H1 (cell line): ENCODE measurements around the gene PLA2G4F. TPM values are rescaled to one million over a fixed set of nuclear protein-coding genes. Genes with fewer than 3 reads are reported as not detected.

Source experiments
- CTCF ChIA-PET: fragments of 300-600 bp; sonication (Branson Sonifier 250); formaldehyde crosslinking; loops from one replicate; lab custom pipeline; 2021; ENCODE audit not compliant: partially characterized antibody; lab: Charles Lee
- POLR2A ChIA-PET: fragments of 300-600 bp; sonication (Branson Sonifier 250); formaldehyde crosslinking; loops from one replicate; lab custom pipeline; 2021; ENCODE audit warnings: inconsistent platforms; ENCODE audit not compliant: partially characterized antibody; lab: Charles Lee
- DNase-seq, 2 experiments: peaks; one replicate each; pipeline versions ENCODE4 v3.0.0 to v3.0.0-alpha.2; 2010 to 2022; ENCODE audit warnings: low spot score in 2 of 2, low read depth in 1 of 2, mixed read lengths in 1 of 2
- FAIRE-seq: peaks from 2 replicates; lab custom pipeline; 2011; peaks lifted over from hg19 to GRCh38; lab: Jason Lieb, UNC
- H2AFZ ChIP-seq: 2 replicates; pipeline ENCODE4 v1.8.1; 2012; ENCODE audit warnings: low read length, inconsistent platforms
- H2AK5ac ChIP-seq: 2 replicates; pipeline ENCODE4 v1.6.1; 2013; ENCODE audit warnings: low read depth, low read length
- H2BK120ac ChIP-seq: replicated peaks from 2 replicates; pipeline ENCODE3; 2013; ENCODE audit warnings: low read depth, low read length, inconsistent platforms
- H2BK12ac ChIP-seq: 2 replicates; pipeline ENCODE4 v1.6.1; 2013; ENCODE audit warnings: low read depth, low read length
- H2BK15ac ChIP-seq: 2 replicates; pipeline ENCODE4 v1.6.1; 2013; ENCODE audit warnings: low read length
- H2BK20ac ChIP-seq: 2 replicates; pipeline ENCODE4 v1.6.1; 2013; ENCODE audit warnings: low read length
- H2BK5ac ChIP-seq: 2 replicates; pipeline ENCODE4 v1.6.1; 2013; ENCODE audit warnings: low read depth, low read length
- H3K14ac ChIP-seq: 2 replicates; pipeline ENCODE4 v1.6.1; 2013; ENCODE audit warnings: inconsistent platforms; ENCODE audit not compliant: insufficient read length
- H3K18ac ChIP-seq: 2 replicates; pipeline ENCODE4 v1.6.1; 2013; ENCODE audit warnings: low read length; ENCODE audit errors: extremely low read depth
- H3K23ac ChIP-seq: 2 replicates; pipeline ENCODE4 v1.6.1; 2013; ENCODE audit warnings: inconsistent platforms; ENCODE audit not compliant: insufficient read length
- H3K23me2 ChIP-seq: 2 replicates; pipeline ENCODE4 v1.6.1; 2013; ENCODE audit warnings: low read depth, low read length
- H3K27ac ChIP-seq: 2 replicates; pipeline ENCODE4 v1.6.1; 2011; ENCODE audit warnings: low read depth, low read length, inconsistent platforms
- H3K27me3 ChIP-seq, 4 experiments: replicated peaks in 1 of 4; 1 replicate in 1 of 4; 2 replicates in 3 of 4; pipeline versions ENCODE4 v1.6.1 to v1.8.1; 2011 to 2013; ENCODE audit warnings: low read length in 3 of 4, mild to moderate bottlenecking in 3 of 4, inconsistent platforms in 2 of 4, mixed read lengths in 2 of 4, moderate library complexity in 1 of 4; ENCODE audit not compliant: control insufficient read depth in 3 of 4, insufficient read depth in 3 of 4; ENCODE audit errors: extremely low read depth in 1 of 4
- H3K36me3 ChIP-seq, 4 experiments: 2 replicates each; pipeline versions ENCODE4 v1.6.1 to v1.8.1; 2011 to 2013; ENCODE audit warnings: mild to moderate bottlenecking in 4 of 4, low read length in 3 of 4, moderate library complexity in 2 of 4, control low read depth in 1 of 4, inconsistent platforms in 1 of 4; ENCODE audit not compliant: insufficient read depth in 4 of 4, control insufficient read depth in 2 of 4
- H3K4ac ChIP-seq: replicated peaks from 2 replicates; pipeline ENCODE3; 2013; ENCODE audit warnings: low read length, low read depth, mixed read lengths, inconsistent platforms; ENCODE audit not compliant: insufficient read length
- H3K4me1 ChIP-seq, 4 experiments: replicated peaks in 1 of 4; 1 replicate in 1 of 4; 2 replicates in 3 of 4; pipeline versions ENCODE4 v1.6.1 to v1.8.1; 2011 to 2013; ENCODE audit warnings: low read length in 3 of 4, inconsistent platforms in 2 of 4, mixed read lengths in 1 of 4; ENCODE audit not compliant: insufficient read depth in 4 of 4, control insufficient read depth in 3 of 4
- H3K4me2 ChIP-seq, 2 experiments: 2 replicates each; pipeline versions ENCODE4 v1.6.1 to v1.8.1; 2011 to 2013; ENCODE audit warnings: low read depth in 2 of 2, low read length in 2 of 2, control low read depth in 1 of 2, inconsistent platforms in 1 of 2, mild to moderate bottlenecking in 1 of 2; ENCODE audit not compliant: insufficient read depth in 1 of 2
- H3K4me3 ChIP-seq, 4 experiments: fragments of 200-600, 300-600 bp in 1 of 4; sonication (generic), shearing (Covaris generic), sonication (Bioruptor Twin) in 1 of 4; 2 replicates each; pipeline versions ENCODE4 v1.5.1 to v1.8.1; 2011 to 2016; ENCODE audit warnings: low read length in 4 of 4, low read depth in 3 of 4, control low read depth in 2 of 4, inconsistent platforms in 2 of 4, mild to moderate bottlenecking in 2 of 4, mixed read lengths in 1 of 4, moderate library complexity in 1 of 4; ENCODE audit not compliant: insufficient read depth in 2 of 4; ENCODE audit errors: extremely low read depth in 1 of 4
- H3K56ac ChIP-seq: replicated peaks from 2 replicates; pipeline ENCODE3; 2013; ENCODE audit warnings: low read depth, mild to moderate bottlenecking, mixed read lengths, low read length, inconsistent platforms; ENCODE audit not compliant: insufficient read length
- H3K79me1 ChIP-seq: 2 replicates; pipeline ENCODE4 v1.6.1; 2013; ENCODE audit warnings: low read depth, low read length, control low read depth
- H3K79me2 ChIP-seq, 2 experiments: 2 replicates each; pipeline versions ENCODE4 v1.6.1 to v1.8.1; 2012 to 2013; ENCODE audit warnings: low read length in 2 of 2, mild to moderate bottlenecking in 2 of 2, inconsistent platforms in 1 of 2; ENCODE audit not compliant: insufficient read depth in 2 of 2, control insufficient read depth in 1 of 2
- H3K9ac ChIP-seq, 4 experiments: replicated peaks in 1 of 4; 1 replicate in 1 of 4; 2 replicates in 3 of 4; pipeline versions ENCODE4 v1.6.1 to v1.8.1; 2011 to 2013; ENCODE audit warnings: low read depth in 3 of 4, low read length in 3 of 4, control low read depth in 2 of 4, mild to moderate bottlenecking in 2 of 4, moderate library complexity in 2 of 4, inconsistent platforms in 1 of 4; ENCODE audit errors: extremely low read depth in 1 of 4
- H3K9me3 ChIP-seq, 2 experiments: 2 replicates each; pipeline versions ENCODE4 v1.6.1 to v1.8.1; 2012 to 2013; ENCODE audit warnings: mild to moderate bottlenecking in 2 of 2, moderate library complexity in 2 of 2, control low read depth in 1 of 2, inconsistent platforms in 1 of 2, low read depth in 1 of 2, low read length in 1 of 2, mixed read lengths in 1 of 2; ENCODE audit not compliant: insufficient read depth in 2 of 2
- H4K20me1 ChIP-seq, 2 experiments: replicated peaks in 1 of 2; 2 replicates each; pipeline versions ENCODE3 to v1.8.1; 2011 to 2013; ENCODE audit warnings: inconsistent platforms in 2 of 2, low read length in 2 of 2, mild to moderate bottlenecking in 1 of 2; ENCODE audit not compliant: insufficient read depth in 2 of 2, control insufficient read depth in 1 of 2
- H4K5ac ChIP-seq: 2 replicates; pipeline ENCODE4 v1.6.1; 2013; ENCODE audit warnings: low read length, low read depth, mixed read lengths, inconsistent platforms; ENCODE audit not compliant: insufficient read length
- H4K8ac ChIP-seq: 2 replicates; pipeline ENCODE4 v1.8.0; 2013; ENCODE audit warnings: mild to moderate bottlenecking, moderate library complexity, low read length, inconsistent platforms; ENCODE audit not compliant: insufficient read depth; ENCODE audit errors: extremely low read depth
- H4K91ac ChIP-seq: replicated peaks from 2 replicates; pipeline ENCODE3; 2013; ENCODE audit warnings: low read length, mixed read lengths, inconsistent platforms; ENCODE audit not compliant: insufficient read length
- CTCF ChIP-seq, 3 experiments: IDR thresholded peaks; 1 replicate in 2 of 3; 2 replicates in 1 of 3; pipeline versions ENCODE4 v1.5.1 to v1.6.1; 2011; ENCODE audit warnings: low read length in 3 of 3, mild to moderate bottlenecking in 3 of 3, inconsistent platforms in 2 of 3, low read depth in 1 of 3, moderate library complexity in 1 of 3; ENCODE audit not compliant: insufficient read depth in 1 of 3; ENCODE audit errors: control extremely low read depth in 1 of 3
- EGR1 ChIP-seq: IDR thresholded peaks from 2 replicates; pipeline ENCODE4 v1.6.1; 2011; ENCODE audit warnings: low read depth, low read length, borderline replicate concordance
- JUND ChIP-seq: IDR thresholded peaks from 2 replicates; pipeline ENCODE4 v1.6.1; 2011; ENCODE audit warnings: mild to moderate bottlenecking, improper control_type of control experiment, low read length
- NRF1 ChIP-seq: IDR thresholded peaks from 2 replicates; pipeline ENCODE4 v1.6.1; 2011; ENCODE audit warnings: mild to moderate bottlenecking, low read depth, low read length, improper control_type of control experiment
- RAD21 ChIP-seq, 2 experiments: IDR thresholded peaks in 1 of 2; conservative IDR thresholded peaks in 1 of 2; 2 replicates each; pipeline ENCODE4 v1.6.1; 2011; ENCODE audit warnings: low read depth in 2 of 2, low read length in 2 of 2, improper control_type of control experiment in 1 of 2, inconsistent platforms in 1 of 2, mild to moderate bottlenecking in 1 of 2, moderate library complexity in 1 of 2
- TCF12 ChIP-seq: IDR thresholded peaks from 2 replicates; pipeline ENCODE4 v1.6.1; 2011; ENCODE audit warnings: low read depth, mild to moderate bottlenecking, low read length
- WGBS, 2 experiments: shearing (Covaris generic) in 1 of 2; methylation state at CpG; one replicate each; pipeline versions ENCODE4 v1.1.6 to v1.1.7; 2013 to 2015; ENCODE audit warnings: low lambda C conversion rate in 2 of 2, mixed read lengths in 2 of 2, inconsistent platforms in 1 of 2, low coverage in 1 of 2, missing lambda C conversion rate in 1 of 2; ENCODE audit not compliant: insufficient replicate concordance in 2 of 2, insufficient coverage in 1 of 2, insufficient read length in 1 of 2; ENCODE audit errors: extremely low coverage in 1 of 2, missing lambda C conversion rate in 1 of 2; 5-methylcytosine and 5-hydroxymethylcytosine counted together
- polyA plus RNA-seq, 7 experiments: library from polyadenylated mRNA; depleted of rRNA in 3 of 7; stranded (reverse) in 5 of 7; unstranded in 2 of 7; fragments of >200 nt in 5 of 7; fragments of 200-250 nt in 2 of 7; gene quantifications; 1 replicate in 5 of 7; 2 replicates in 1 of 7; 4 replicates in 1 of 7; pipeline versions ENCODE4 v1.2.1 to v1.2.3, GENCODE V29; 2011 to 2013; ENCODE audit warnings: missing spikeins in 2 of 7, mixed read lengths in 2 of 7
- total RNA-seq: library from RNA; stranded (reverse); fragmentation: NEBNext Ultra II Directional; extraction: Animal tissue kit (Norgen Biotek cat#: 25700); gene quantifications from 2 replicates; pipeline ENCODE4 v1.2.1, GENCODE V29; 2021

The PLA2G4F gene
- total and polyA plus RNA-seq, 2 of the 8 experiments (the other 6 are each of a cell fraction or from before 2014, with no cell fraction given), result not detected

GRCh38 chr15:42137461-42138261 is 18.8 kb downstream of the PLA2G4F start:
- Histone ChIP-seq H3K4me3 (no peak overlapping the region), H4K20me1 (no peaks in the 10 kb centered on the region), H3K9ac (no peak overlapping the region), H3K23ac (no peak overlapping the region), H4K8ac (no peak overlapping the region; the same call in none of the 2 replicates), H3K18ac (no peak overlapping the region), H3K56ac (no peak overlapping the region), H3K4me1 (no peaks in the 10 kb centered on the region), H3K79me1 (no peaks in the 10 kb centered on the region), H2AK5ac (no peak overlapping the region), H3K4me2 (no peak overlapping the region), H4K5ac (no peak overlapping the region), H3K27me3 (no peaks in the 10 kb centered on the region), H2BK5ac (no peak overlapping the region), H4K91ac (no peak overlapping the region), H3K36me3 (no peaks in the 10 kb centered on the region), H3K4ac (no peak overlapping the region), H2BK120ac (no peak overlapping the region), H2BK12ac (no peak overlapping the region), H2BK20ac (no peak overlapping the region), H3K9me3 (peaks cover 4 to 8% of the 10 kb centered on the region in 2 experiments; a peak in 1 of 4 replicates), H3K79me2 (no peaks in the 10 kb centered on the region), H3K23me2 (no peaks in the 10 kb centered on the region), H2BK15ac (no peak overlapping the region), H3K14ac (no peak overlapping the region), H3K27ac (no peak overlapping the region), H2AFZ (peak overlapping the region; percentile 1; the same call in 1 of the 2 replicates)
- DNase-seq, result peak in 1 of 2 experiments; percentile 56
- FAIRE-seq, result peak; percentile 86
- TF ChIP-seq CTCF (IDR thresholded peaks at IDR 0.05; ENCODE audit: control extremely low read depth in 1 of 3, insufficient read depth in 1 of 3, low read depth in 1 of 3, low read length in 3 of 3) (peak; percentile 46 to 64 (median 48)), TCF12 (0 out of 2 replicates have a peak, but pooled peaks have one; percentile 22), NRF1 (no peak), EGR1 (no peak), JUND (peak; percentile 65), RAD21 (IDR thresholded peaks at IDR 0.05 in 1 of 2, conservative IDR thresholded peaks at IDR 0.05 in 1 of 2; ENCODE audit: low read depth in 2 of 2, low read length in 2 of 2) (peak; percentile 67 to 72)
- POLR2A ChIA-PET, result interaction anchor here (0.7 to 1.6 kb wide), 2 partner anchors 18 to 30 kb away, joined by 3 to 4 read pairs; no protein-coding TSS in a partner anchor
- 56% methylated on average over 11 of the region's 11 CpGs; no CpG with 5 or more reads in 1 of the 2 experiments for WGBS, 2 experiments
- CTCF ChIA-PET, result interaction anchor here (0.6 to 22.6 kb wide), 41 partner anchors 9 to 267 kb away, joined by 3 to 416 read pairs (median 6); partner anchors contain the start of genes PLA2G4D and PLA2G4F
